ENCODE measurements around the gene KCTD12.

The KCTD12 gene

GRCh38 chr13:76886005-76886291, 257 bp downstream of the KCTD12 start:
- DNase-seq, result no peak

- no peak for DNase-seq
These were observed 801 bp downstream of the KCTD12 start for GRCh38 chr13:76885203-76886004.

- no peak for DNase-seq
These were observed 1.4 kb downstream of the KCTD12 start for GRCh38 chr13:76884907-76885202.

- DNase-seq, result peak; percentile 18
These were observed 1.9 kb downstream of the KCTD12 start for GRCh38 chr13:76884186-76884906.

GRCh38 chr13:76883236-76883635, 3.0 kb downstream of the KCTD12 start:
- no peak for DNase-seq

- peak; percentile 44 for DNase-seq
These were observed 3.8 kb downstream of the KCTD12 start for GRCh38 chr13:76882431-76882830.

GRCh38 chr13:76879883-76880270, 6.3 kb downstream of the KCTD12 start:
- no peak for DNase-seq

- peak; percentile 99 for DNase-seq
These were observed 6.9 kb downstream of the KCTD12 start for GRCh38 chr13:76879203-76879882.

GRCh38 chr13:76878043-76878442, 8.2 kb downstream of the KCTD12 start:
- no peak for DNase-seq

GRCh38 chr13:76875271-76875815, 10.9 kb downstream of the KCTD12 start:
- no peak for DNase-seq

GRCh38 chr13:76874479-76874878, 11.7 kb downstream of the KCTD12 start:
- peak; percentile 19 for DNase-seq

- no peak for DNase-seq
These were observed 12.8 kb downstream of the KCTD12 start for GRCh38 chr13:76873445-76873844.

- DNase-seq, result no peak
These were observed 13.5 kb downstream of the KCTD12 start for GRCh38 chr13:76872675-76873074.

- DNase-seq, result no peak
These were observed 14.8 kb downstream of the KCTD12 start for GRCh38 chr13:76871432-76871831.

- DNase-seq, result no peak
These were observed 17.8 kb downstream of the KCTD12 start for GRCh38 chr13:76868371-76868770.

GRCh38 chr13:76865996-76866503, 20.2 kb downstream of the KCTD12 start:
- no peak for DNase-seq

- DNase-seq, result no peak
These were observed 21.1 kb downstream of the KCTD12 start for GRCh38 chr13:76865109-76865508.

- no peak for DNase-seq
These were observed 21.9 kb downstream of the KCTD12 start for GRCh38 chr13:76864259-76864658.

GRCh38 chr13:76863022-76863421, 23.2 kb downstream of the KCTD12 start:
- DNase-seq, result no peak

GRCh38 chr13:76861859-76862258, 24.3 kb downstream of the KCTD12 start:
- DNase-seq, result no peak

- DNase-seq, result no peak
These were observed 25.5 kb downstream of the KCTD12 start for GRCh38 chr13:76860706-76861105.

GRCh38 chr13:76854894-76855293, 31.3 kb downstream of the KCTD12 start:
- DNase-seq, result no peak

- DNase-seq, result no peak
These were observed 32.1 kb downstream of the KCTD12 start for GRCh38 chr13:76853921-76854608.

Measured in SIG-M5 (cell line).